Panc1 (cell line): Measurements from ENCODE around the gene AKAP8L. TPM values are rescaled to one million over a fixed set of nuclear protein-coding genes. Genes with fewer than 3 reads are reported as not detected.

Experiments used
- ATAC-seq: fragments of 200-7000 bp; cut with Tn5 transposase; 2 replicates; pipeline ENCODE4 v1.9.1; 2020; ENCODE audit warnings: mild to moderate bottlenecking, moderate library complexity
- BruUV-seq: library from RNA; stranded (reverse); fragments of 400-500 nt; replicated peaks from 2 replicates; lab custom pipeline; 2021; lab: Mats Ljungman, UMichigan
- CTCF ChIA-PET: fragments of 300-600 bp; sonication (Branson Sonifier 250); formaldehyde crosslinking; loops from one replicate; lab custom pipeline; 2022; ENCODE audit warnings: antibody characterized with exemption; lab: Charles Lee
- POLR2A ChIA-PET: fragments of 300-600 bp; sonication (Branson Sonifier 250); formaldehyde crosslinking; loops from one replicate; lab custom pipeline; 2022; ENCODE audit warnings: antibody characterized with exemption; lab: Charles Lee
- DNase-seq: peaks from one replicate; pipeline ENCODE4 v3.0.0-alpha.2; 2010; ENCODE audit warnings: low read depth, low spot score
- H3K27ac ChIP-seq: 2 replicates; pipeline ENCODE4 v1.5.1; 2011; ENCODE audit warnings: mild to moderate bottlenecking, low read length, inconsistent platforms
- H3K27me3 ChIP-seq: fragments of 200-500 bp; sonication (Bioruptor generic); 2 replicates; pipeline ENCODE4 v1.6.0; 2014; ENCODE audit warnings: low read length, inconsistent platforms; ENCODE audit not compliant: control insufficient read depth, insufficient read depth
- H3K36me3 ChIP-seq: fragments of 200-500 bp; sonication (Bioruptor generic); 2 replicates; pipeline ENCODE4 v1.5.1; 2014; ENCODE audit warnings: inconsistent platforms, mild to moderate bottlenecking, low read length, moderate library complexity; ENCODE audit not compliant: control insufficient read depth, insufficient read depth
- H3K4me1 ChIP-seq: 2 replicates; pipeline ENCODE4 v1.5.1; 2011; ENCODE audit warnings: inconsistent platforms, mild to moderate bottlenecking, low read length, moderate library complexity; ENCODE audit not compliant: control insufficient read depth, insufficient read depth
- H3K4me3 ChIP-seq, 2 experiments: 2 replicates each; pipeline ENCODE4 v1.5.1; 2011 to 2012; ENCODE audit warnings: low read depth in 2 of 2, low read length in 2 of 2, mild to moderate bottlenecking in 2 of 2, inconsistent platforms in 1 of 2, moderate library complexity in 1 of 2
- H3K9me3 ChIP-seq: fragments of 200-500 bp; sonication (Bioruptor generic); 2 replicates; pipeline ENCODE4 v1.5.1; 2014; ENCODE audit warnings: low read depth, mild to moderate bottlenecking, inconsistent platforms, low read length, moderate library complexity; ENCODE audit not compliant: control insufficient read depth, insufficient read depth
- CTCF ChIP-seq: fragments of 450-650 bp; IDR thresholded peaks from 2 replicates; pipeline ENCODE4 v1.5.1; 2017; ENCODE audit warnings: mild to moderate bottlenecking
- POLR2AphosphoS5 ChIP-seq: IDR thresholded peaks from 2 replicates; pipeline ENCODE4 v1.6.1; 2012; ENCODE audit warnings: mild to moderate bottlenecking, low read depth, low read length, moderate library complexity
- REST ChIP-seq, 2 experiments: IDR thresholded peaks; 2 replicates each; pipeline ENCODE4 v1.6.1; 2011 to 2012; ENCODE audit warnings: low read depth in 2 of 2, control low read depth in 1 of 2, low read length in 1 of 2, mild to moderate bottlenecking in 1 of 2, moderate library complexity in 1 of 2; ENCODE audit not compliant: insufficient read depth in 1 of 2
- SIN3A ChIP-seq: IDR thresholded peaks from 2 replicates; pipeline ENCODE4 v1.6.1; 2012; ENCODE audit warnings: low read depth, mild to moderate bottlenecking, low read length, moderate library complexity, borderline replicate concordance; ENCODE audit not compliant: insufficient read depth
- TCF7L2 ChIP-seq: IDR thresholded peaks from 2 replicates; pipeline ENCODE4 v1.6.1; 2011; ENCODE audit warnings: mild to moderate bottlenecking, low read depth, low read length, inconsistent platforms
- in situ Hi-C: cut with HindIII; loops from 2 replicates; pipeline ENCODE4 v1.10.0; 2016; ENCODE audit warnings: low sequenced_read_pairs, low pct_unique_long_range_greater_than_20kb
- intact Hi-C: fragments of 100-400 bp; cut with micrococcal nuclease; formaldehyde crosslinking; loops from one replicate; pipeline ENCODE4 v1.10.0; 2022; ENCODE audit not compliant: unreplicated experiment
- total RNA-seq: library from RNA; stranded (reverse); gene quantifications from one replicate; pipeline ENCODE4 v1.2.1, GENCODE V29; 2021; ENCODE audit not compliant: unreplicated experiment

The AKAP8L gene
- total RNA-seq, 1 experiment from 2014 or later: 65.5 TPM

- no peaks in the 10 kb centered on the region for H3K9me3 ChIP-seq
- no TSS peak for BruUV-seq
- DNase-seq: no peak
- H3K4me1 ChIP-seq: no peaks in the 10 kb centered on the region
- TF ChIP-seq SIN3A (no peak), POLR2AphosphoS5 (no peak), TCF7L2 (no peak), REST (IDR thresholded peaks at IDR 0.05; ENCODE audit: insufficient read depth in 1 of 2, low read depth in 2 of 2, low read length in 1 of 2) (no peak), CTCF (no peak)
- H3K4me3 ChIP-seq: no peak overlapping the region
- intact Hi-C loops: no loop called here
- in situ Hi-C loops: no loop called here
- H3K27me3 ChIP-seq: no peaks in the 10 kb centered on the region
- H3K36me3 ChIP-seq: no peaks in the 10 kb centered on the region
- POLR2A ChIA-PET: no interaction called here
- no peak for ATAC-seq
- CTCF ChIA-PET: no interaction called here
- no peak overlapping the region for H3K27ac ChIP-seq
Measured at GRCh38 chr19:15443325-15443724, 24.5 kb upstream of the AKAP8L start.

- Histone ChIP-seq H3K4me1 (no peaks in the 10 kb centered on the region), H3K36me3 (no peaks in the 10 kb centered on the region), H3K9me3 (no peaks in the 10 kb centered on the region), H3K27me3 (no peaks in the 10 kb centered on the region), H3K4me3 (no peak overlapping the region), H3K27ac (no peak overlapping the region)
- BruUV-seq: no TSS peak
- ChIA-PET POLR2A (no interaction called here), CTCF (no interaction called here)
- no peak for ATAC-seq
- in situ Hi-C loops: no loop called here
- intact Hi-C loops: no loop called here
- TF ChIP-seq REST (IDR thresholded peaks at IDR 0.05; ENCODE audit: insufficient read depth in 1 of 2, low read depth in 2 of 2, low read length in 1 of 2) (no peak), TCF7L2 (no peak), SIN3A (no peak), CTCF (no peak), POLR2AphosphoS5 (no peak)
- DNase-seq: no peak
Measured at GRCh38 chr19:15442142-15442920, 23.5 kb upstream of the AKAP8L start.
